HG02610 (cell line): ENCODE measurements around the gene MIP.
"Not testable (repeated sequence)": the region's sequence is repeated elsewhere in the genome, so short reads cannot be mapped to it uniquely, and the experiment has no call there.

Experiments used
- ATAC-seq: cut with Tn5 transposase; IDR thresholded peaks from one replicate; pipeline ENCODE4 v1.9.1; 2021; ENCODE audit warnings: mild to moderate bottlenecking, moderate library complexity; ENCODE audit not compliant: unreplicated experiment

The MIP gene

GRCh38 chr12:56411781-56412639, 42.4 kb downstream of the MIP start:
- no peak for ATAC-seq

GRCh38 chr12:56410768-56411167, 43.7 kb downstream of the MIP start:
- no peak for ATAC-seq

- no peak for ATAC-seq
Observed at GRCh38 chr12:56408799-56409417, 45.5 kb downstream of the MIP start.

GRCh38 chr12:56404227-56404626, 50.2 kb downstream of the MIP start:
- not testable (repeated sequence) for ATAC-seq

- not testable (repeated sequence) for ATAC-seq
Observed at GRCh38 chr12:56401612-56402011, 52.8 kb downstream of the MIP start.

GRCh38 chr12:56401125-56401524, 53.3 kb downstream of the MIP start:
- ATAC-seq = not testable (repeated sequence)
